GM13976 (cell line): ENCODE results near the gene CDC37L1.
"Not testable (repeated sequence)": the region's sequence is repeated elsewhere in the genome, so short reads cannot be mapped to it uniquely, and the experiment has no call there.

Experiments
- DNase-seq: peaks from one replicate; pipeline ENCODE4 v3.0.0; 2012; ENCODE audit warnings: low spot score
- CTCF ChIP-seq: IDR thresholded peaks from 2 replicates; pipeline ENCODE4 v1.5.1; 2012; ENCODE audit warnings: borderline replicate concordance, mild to moderate bottlenecking; ENCODE audit not compliant: insufficient read depth; ENCODE audit errors: extremely low read depth, missing control alignments, control extremely low read depth
- in situ Hi-C: fragments of 300-500 bp; cut with MboI; formaldehyde crosslinking; loops from one replicate; pipeline ENCODE4 v1.12.0; 2022; ENCODE audit warnings: low sequenced_read_pairs, mixed read lengths, inconsistent platforms; ENCODE audit not compliant: unreplicated experiment

CDC37L1 gene

GRCh38 chr9:4654084-4654483, 25.3 kb upstream of the CDC37L1 start:
- TF ChIP-seq CTCF, result no peak
- no peak for DNase-seq
- in situ Hi-C loops, result no loop called here

- in situ Hi-C loops, result no loop called here
- no peak for DNase-seq
- no peak for TF ChIP-seq CTCF
Measured at GRCh38 chr9:4654538-4654937, 24.8 kb upstream of the CDC37L1 start.

- in situ Hi-C loops, DNase-seq: not testable (repeated sequence)
Measured at GRCh38 chr9:4656196-4656595, 23.2 kb upstream of the CDC37L1 start.

- no peak for TF ChIP-seq CTCF
- in situ Hi-C loops, result no loop called here
- no peak for DNase-seq
Measured at GRCh38 chr9:4656621-4657020, 22.7 kb upstream of the CDC37L1 start.

- no peak for DNase-seq
- in situ Hi-C loops, result no loop called here
- no peak for TF ChIP-seq CTCF
Measured at GRCh38 chr9:4657426-4658159, 21.8 kb upstream of the CDC37L1 start.

GRCh38 chr9:4660665-4661064, 18.7 kb upstream of the CDC37L1 start:
- DNase-seq, in situ Hi-C loops: not testable (repeated sequence)

- in situ Hi-C loops, result no loop called here
- DNase-seq, result no peak
- no peak for TF ChIP-seq CTCF
Measured at GRCh38 chr9:4661165-4661564, 18.2 kb upstream of the CDC37L1 start.

GRCh38 chr9:4661611-4662010, 17.8 kb upstream of the CDC37L1 start:
- no peak for TF ChIP-seq CTCF
- in situ Hi-C loops, result no loop called here
- DNase-seq, result no peak
